Measurements from ENCODE around the gene S100Z.
"Not testable (repeated sequence)": the region's sequence is repeated elsewhere in the genome, so short reads cannot be mapped to it uniquely, and the experiment has no call there.

The S100Z gene

GRCh38 chr5:76831110-76831452 is 18.7 kb upstream of the S100Z start:
- no peak for DNase-seq

DNA sequence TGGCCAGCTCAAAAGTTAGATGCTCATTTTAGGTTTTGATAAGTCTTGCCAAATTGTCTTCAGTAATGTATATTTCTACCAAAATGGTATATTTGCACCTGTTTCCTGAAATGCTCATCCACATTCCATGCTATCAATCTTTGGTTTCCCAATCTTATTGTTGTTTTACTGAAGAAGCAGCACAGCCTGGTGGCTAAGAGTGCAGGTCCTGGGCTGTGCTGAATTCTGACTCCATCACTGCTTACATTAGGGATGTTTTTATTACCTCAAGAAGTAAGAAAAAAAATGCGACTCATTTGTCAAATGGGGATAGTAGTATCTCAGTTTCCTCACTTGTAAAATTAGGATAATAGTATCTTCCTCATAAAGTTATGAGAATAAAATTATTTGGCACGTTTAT is 13.6 kb upstream of the S100Z start:
- no peak for DNase-seq

DNA sequence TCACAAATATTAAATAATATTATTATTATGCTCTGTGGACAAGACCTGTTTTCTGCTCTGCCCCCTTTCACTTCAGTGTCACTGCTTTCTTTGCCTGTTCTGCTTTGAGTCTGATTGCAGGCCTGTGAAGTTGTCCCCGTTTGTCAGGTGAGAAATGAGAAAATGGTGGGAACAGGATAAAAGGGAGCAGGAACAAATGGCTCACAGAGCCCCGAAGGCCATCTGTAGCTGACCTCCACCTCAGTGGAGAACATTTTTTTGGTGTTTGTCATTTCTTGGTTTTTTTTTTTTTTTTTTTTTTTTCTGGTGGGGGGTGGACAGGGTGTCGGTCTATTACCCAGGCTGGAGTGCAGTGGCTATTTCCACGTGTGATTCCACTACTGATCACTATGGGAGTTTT is 13.2 kb upstream of the S100Z start:
- no peak for DNase-seq

DNA sequence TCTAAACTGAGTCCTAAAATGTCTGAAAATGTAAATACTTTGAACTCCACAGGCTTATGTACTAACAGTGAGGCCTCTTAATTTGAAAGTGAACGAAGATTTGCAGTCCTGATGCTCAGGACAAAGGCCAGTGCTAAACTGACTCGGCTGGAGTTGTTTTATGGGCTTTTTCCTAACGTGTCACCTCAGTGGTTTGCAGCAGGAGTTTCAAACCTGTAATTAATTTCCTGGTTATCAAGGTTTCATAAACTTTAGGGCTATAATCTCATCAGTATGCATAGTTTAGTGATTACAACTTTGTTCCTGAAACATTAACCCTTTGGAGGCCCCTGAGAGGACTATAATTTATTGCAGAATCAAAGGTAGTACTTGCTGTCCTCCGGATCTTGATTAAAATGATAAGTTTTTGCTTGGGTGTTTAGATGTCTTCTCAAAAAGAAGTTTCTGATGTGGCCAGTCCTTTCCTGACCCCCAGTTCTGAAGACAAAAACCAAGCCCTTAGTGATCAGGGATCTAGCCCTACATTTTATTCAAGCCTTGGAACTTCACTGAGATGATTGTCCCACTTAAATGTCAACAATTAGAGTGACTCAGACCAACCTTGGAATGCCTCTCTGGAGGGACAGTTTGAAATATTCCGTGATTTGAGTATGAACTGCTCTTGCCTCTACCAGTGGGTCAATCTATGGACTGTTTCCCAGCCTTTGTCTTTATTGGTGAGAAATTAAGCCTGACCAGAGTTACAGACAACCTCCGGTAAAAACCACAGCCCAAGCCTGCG is 11.1 kb upstream of the S100Z start:
- DNase-seq, result no peak

- DNase-seq, result no peak
These were observed 8.5 kb upstream of the S100Z start for GRCh38 chr5:76841361-76841760.

DNA sequence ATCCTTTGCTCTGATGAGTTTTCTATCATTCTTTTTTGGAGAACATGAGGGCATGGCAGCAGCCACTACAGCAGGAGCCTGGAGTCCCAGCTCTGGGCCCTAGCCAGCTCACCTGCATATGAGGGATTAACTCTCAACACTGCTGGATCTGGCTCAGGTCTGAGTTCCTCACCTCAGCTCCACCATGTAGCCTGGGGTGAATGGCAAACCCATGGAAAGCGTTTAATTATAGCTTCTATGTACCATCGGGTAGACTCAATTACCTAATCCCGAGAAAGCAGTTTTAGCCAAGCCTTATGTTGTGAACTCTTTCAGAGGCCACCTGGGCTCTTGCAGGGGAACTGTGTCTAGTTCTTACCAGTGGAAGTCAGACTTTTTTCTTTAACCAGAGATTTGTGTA is 3.9 kb upstream of the S100Z start:
- DNase-seq, result no peak

GRCh38 chr5:76850543-76851145 is 830 bp downstream of the S100Z start:
- no peak for DNase-seq

- no peak for DNase-seq
These were observed 2.0 kb downstream of the S100Z start for GRCh38 chr5:76851728-76852369.

DNA sequence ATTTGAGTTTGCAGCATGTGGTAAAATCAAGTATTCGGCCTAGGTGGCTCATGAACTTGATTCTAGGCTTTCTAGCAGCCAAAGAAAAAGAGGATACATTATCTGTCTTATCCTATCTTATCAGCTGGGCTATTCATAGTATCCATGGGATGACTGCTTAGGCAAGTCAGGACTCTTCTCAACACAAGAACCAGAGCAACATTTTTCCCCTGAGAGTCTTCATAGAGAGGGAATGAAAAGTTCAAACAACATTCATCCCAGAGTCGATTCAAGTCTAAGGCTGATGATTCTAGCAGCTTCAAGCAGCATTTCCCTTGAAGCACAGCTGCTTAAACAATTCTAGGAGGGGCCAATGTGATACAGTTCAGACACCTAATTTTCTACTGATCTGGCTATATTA is 3.0 kb downstream of the S100Z start:
- no peak for DNase-seq

- DNase-seq, result not testable (repeated sequence)
These were observed 3.9 kb downstream of the S100Z start for GRCh38 chr5:76853741-76854140.

- DNase-seq, result no peak
These were observed 4.8 kb downstream of the S100Z start for GRCh38 chr5:76854644-76855043.

GRCh38 chr5:76855501-76855900 is 5.7 kb downstream of the S100Z start:
- not testable (repeated sequence) for DNase-seq

DNA sequence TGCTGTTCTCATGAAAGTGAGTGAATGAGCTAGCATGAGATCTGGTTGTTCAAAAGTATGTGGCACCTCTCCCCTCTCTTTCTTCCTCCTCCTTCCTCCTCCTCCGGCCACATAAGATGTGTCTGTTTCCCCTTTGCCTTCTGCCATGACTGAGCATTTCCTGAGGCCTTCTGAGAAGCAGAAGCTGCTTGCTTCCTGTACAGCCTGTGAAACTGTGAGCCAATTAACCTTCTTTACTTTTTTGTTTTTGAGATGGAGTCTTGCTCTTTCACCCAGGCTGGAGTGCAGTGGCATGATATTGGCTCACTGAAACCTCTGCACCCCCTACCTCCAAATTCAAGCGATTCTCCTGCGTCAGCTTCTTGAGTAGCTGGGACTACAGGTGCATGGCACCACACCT is 6.1 kb downstream of the S100Z start:
- DNase-seq, result no peak

GRCh38 chr5:76856800-76857199 is 7.0 kb downstream of the S100Z start:
- not testable (repeated sequence) for DNase-seq

DNA sequence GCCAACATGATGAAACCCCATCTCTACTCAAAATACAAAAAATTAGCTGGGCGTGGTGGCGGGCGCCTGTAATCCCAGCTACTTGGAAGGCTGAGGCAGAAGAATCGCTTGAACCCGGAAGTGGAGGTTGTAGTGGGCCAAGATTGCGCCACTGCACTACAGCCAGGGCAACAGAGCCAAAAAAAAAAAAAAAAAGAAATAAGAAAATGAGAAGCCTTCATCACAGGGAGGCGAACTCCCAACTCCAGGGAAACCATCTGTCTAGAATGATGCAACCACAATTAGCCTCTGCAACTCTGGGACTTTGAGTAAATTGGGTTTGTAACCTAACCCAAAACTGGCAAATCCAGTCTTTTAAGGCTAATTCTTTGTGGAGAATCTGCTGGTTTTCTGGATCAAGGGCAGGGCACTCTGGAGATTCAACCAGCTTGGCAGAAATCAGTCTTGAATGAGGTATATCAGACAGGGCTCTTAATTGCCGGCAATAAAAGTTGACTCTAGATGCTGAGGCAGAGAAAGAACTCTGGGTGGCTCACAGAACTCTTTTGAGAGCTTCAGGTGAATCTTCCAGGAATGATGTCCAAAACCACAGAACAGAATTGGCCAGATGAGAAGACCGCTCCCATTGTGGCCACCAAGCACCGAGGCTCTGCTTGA is 9.9 kb downstream of the S100Z start:
- no peak for DNase-seq

DNA sequence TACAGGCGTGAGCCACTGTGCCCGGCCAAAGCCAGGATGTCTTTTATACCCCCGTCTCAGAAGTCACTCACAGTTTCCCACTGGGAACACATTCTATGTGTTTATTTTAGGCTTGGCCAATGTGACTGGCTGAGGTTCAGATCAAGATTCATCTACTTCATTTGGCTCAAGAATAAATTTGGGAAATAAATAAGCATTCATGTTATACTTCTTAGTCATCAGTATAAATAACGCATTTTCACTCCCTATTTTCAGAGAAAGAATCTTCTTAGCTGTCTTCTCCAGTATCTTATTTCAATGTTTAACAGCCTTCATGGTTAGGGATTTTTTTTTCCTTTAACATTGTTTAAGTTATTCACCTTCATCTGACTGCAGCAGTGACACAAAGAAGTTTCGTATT is 11.8 kb downstream of the S100Z start:
- DNase-seq, result no peak

DNA sequence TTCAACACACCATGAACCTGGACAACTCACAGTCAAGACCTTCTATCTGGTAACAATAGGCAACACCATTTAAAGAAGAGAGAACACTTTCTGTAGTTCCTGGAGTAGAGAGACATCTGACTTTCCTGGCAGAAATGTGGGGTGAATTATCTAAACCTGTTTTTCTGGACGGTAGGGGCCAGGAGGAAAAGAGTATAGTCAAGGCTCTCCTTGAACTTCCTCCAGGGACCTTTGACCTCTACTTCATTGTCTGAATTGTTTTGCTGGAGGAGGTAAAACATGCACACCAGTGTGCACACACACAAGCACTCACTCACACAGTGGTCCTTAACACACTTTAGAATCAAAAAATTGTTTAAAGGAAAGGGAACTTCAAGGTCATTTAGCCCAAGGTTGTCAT is 13.2 kb downstream of the S100Z start:
- no peak for DNase-seq

DNA sequence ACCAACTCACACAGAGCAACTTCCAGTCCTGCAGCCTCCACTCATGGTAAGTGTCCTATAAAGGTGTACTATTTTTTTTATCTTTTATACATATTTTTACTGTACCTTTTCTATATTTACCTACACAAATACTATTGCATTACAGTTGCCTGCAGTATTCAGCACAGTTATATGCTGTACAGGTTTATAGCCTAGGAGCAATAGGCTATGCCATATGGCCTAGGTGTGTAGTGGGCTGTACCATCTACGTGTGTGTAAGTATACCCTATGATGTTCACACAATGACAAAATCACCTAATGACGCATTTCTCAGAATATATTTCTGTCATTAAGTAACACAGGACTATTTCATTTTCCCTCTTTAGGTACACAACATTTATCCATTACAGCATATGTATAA is 16.7 kb downstream of the S100Z start:
- no peak for DNase-seq

- no peak for DNase-seq
These were observed 17.2 kb downstream of the S100Z start for GRCh38 chr5:76867038-76867437.

GRCh38 chr5:76867827-76868693 is 18.2 kb downstream of the S100Z start:
- peak; percentile 27 for DNase-seq

GRCh38 chr5:76870046-76870445 is 20.2 kb downstream of the S100Z start:
- DNase-seq, result no peak

- DNase-seq, result peak; percentile 55
These were observed 24.3 kb downstream of the S100Z start for GRCh38 chr5:76874088-76874581.
